Panc1 (cell line): ENCODE measurements around the gene NPR3. TPM values are rescaled to one million over a fixed set of nuclear protein-coding genes. Genes with fewer than 3 reads are reported as not detected.

Source experiments
- ATAC-seq: fragments of 200-7000 bp; cut with Tn5 transposase; 2 replicates; pipeline ENCODE4 v1.9.1; 2020; ENCODE audit warnings: mild to moderate bottlenecking, moderate library complexity
- BruUV-seq: library from RNA; stranded (reverse); fragments of 400-500 nt; replicated peaks from 2 replicates; lab custom pipeline; 2021; lab: Mats Ljungman, UMichigan
- CTCF ChIA-PET: fragments of 300-600 bp; sonication (Branson Sonifier 250); formaldehyde crosslinking; loops from one replicate; lab custom pipeline; 2022; ENCODE audit warnings: antibody characterized with exemption; lab: Charles Lee
- POLR2A ChIA-PET: fragments of 300-600 bp; sonication (Branson Sonifier 250); formaldehyde crosslinking; loops from one replicate; lab custom pipeline; 2022; ENCODE audit warnings: antibody characterized with exemption; lab: Charles Lee
- DNase-seq: peaks from one replicate; pipeline ENCODE4 v3.0.0-alpha.2; 2010; ENCODE audit warnings: low read depth, low spot score
- H3K27ac ChIP-seq: 2 replicates; pipeline ENCODE4 v1.5.1; 2011; ENCODE audit warnings: mild to moderate bottlenecking, low read length, inconsistent platforms
- H3K27me3 ChIP-seq: fragments of 200-500 bp; sonication (Bioruptor generic); 2 replicates; pipeline ENCODE4 v1.6.0; 2014; ENCODE audit warnings: low read length, inconsistent platforms; ENCODE audit not compliant: control insufficient read depth, insufficient read depth
- H3K36me3 ChIP-seq: fragments of 200-500 bp; sonication (Bioruptor generic); 2 replicates; pipeline ENCODE4 v1.5.1; 2014; ENCODE audit warnings: inconsistent platforms, mild to moderate bottlenecking, low read length, moderate library complexity; ENCODE audit not compliant: control insufficient read depth, insufficient read depth
- H3K4me1 ChIP-seq: 2 replicates; pipeline ENCODE4 v1.5.1; 2011; ENCODE audit warnings: inconsistent platforms, mild to moderate bottlenecking, low read length, moderate library complexity; ENCODE audit not compliant: control insufficient read depth, insufficient read depth
- H3K4me3 ChIP-seq, 2 experiments: 2 replicates each; pipeline ENCODE4 v1.5.1; 2011 to 2012; ENCODE audit warnings: low read depth in 2 of 2, low read length in 2 of 2, mild to moderate bottlenecking in 2 of 2, inconsistent platforms in 1 of 2, moderate library complexity in 1 of 2
- H3K9me3 ChIP-seq: fragments of 200-500 bp; sonication (Bioruptor generic); 2 replicates; pipeline ENCODE4 v1.5.1; 2014; ENCODE audit warnings: low read depth, mild to moderate bottlenecking, inconsistent platforms, low read length, moderate library complexity; ENCODE audit not compliant: control insufficient read depth, insufficient read depth
- CTCF ChIP-seq: fragments of 450-650 bp; IDR thresholded peaks from 2 replicates; pipeline ENCODE4 v1.5.1; 2017; ENCODE audit warnings: mild to moderate bottlenecking
- POLR2AphosphoS5 ChIP-seq: IDR thresholded peaks from 2 replicates; pipeline ENCODE4 v1.6.1; 2012; ENCODE audit warnings: mild to moderate bottlenecking, low read depth, low read length, moderate library complexity
- REST ChIP-seq, 2 experiments: IDR thresholded peaks; 2 replicates each; pipeline ENCODE4 v1.6.1; 2011 to 2012; ENCODE audit warnings: low read depth in 2 of 2, control low read depth in 1 of 2, low read length in 1 of 2, mild to moderate bottlenecking in 1 of 2, moderate library complexity in 1 of 2; ENCODE audit not compliant: insufficient read depth in 1 of 2
- SIN3A ChIP-seq: IDR thresholded peaks from 2 replicates; pipeline ENCODE4 v1.6.1; 2012; ENCODE audit warnings: low read depth, mild to moderate bottlenecking, low read length, moderate library complexity, borderline replicate concordance; ENCODE audit not compliant: insufficient read depth
- TCF7L2 ChIP-seq: IDR thresholded peaks from 2 replicates; pipeline ENCODE4 v1.6.1; 2011; ENCODE audit warnings: mild to moderate bottlenecking, low read depth, low read length, inconsistent platforms
- in situ Hi-C: cut with HindIII; loops from 2 replicates; pipeline ENCODE4 v1.10.0; 2016; ENCODE audit warnings: low sequenced_read_pairs, low pct_unique_long_range_greater_than_20kb
- intact Hi-C: fragments of 100-400 bp; cut with micrococcal nuclease; formaldehyde crosslinking; loops from one replicate; pipeline ENCODE4 v1.10.0; 2022; ENCODE audit not compliant: unreplicated experiment
- total RNA-seq: library from RNA; stranded (reverse); gene quantifications from one replicate; pipeline ENCODE4 v1.2.1, GENCODE V29; 2021; ENCODE audit not compliant: unreplicated experiment

The NPR3 gene
- total RNA-seq, 1 experiment from 2014 or later: 0.10 TPM

GRCh38 chr5:32721626-32722025 lies 10.5 kb downstream of the NPR3 start:
- ChIA-PET POLR2A (no interaction called here), CTCF (no interaction called here)
- TF ChIP-seq CTCF (no peak), SIN3A (no peak), REST (IDR thresholded peaks at IDR 0.05; ENCODE audit: insufficient read depth in 1 of 2, low read depth in 2 of 2, low read length in 1 of 2) (no peak), TCF7L2 (no peak), POLR2AphosphoS5 (no peak)
- no peaks in the 10 kb centered on the region for H3K4me1 ChIP-seq
- in situ Hi-C loops (no loop called here), intact Hi-C loops (no loop called here)
- BruUV-seq: no TSS peak
- H3K4me3 ChIP-seq: no peak overlapping the region
- no peaks in the 10 kb centered on the region for H3K36me3 ChIP-seq
- DNase-seq: no peak
- H3K27me3 ChIP-seq: peaks cover 3% of the 10 kb centered on the region; the same call in 1 of the 2 replicates
- no peak for ATAC-seq
- H3K27ac ChIP-seq: no peak overlapping the region
- H3K9me3 ChIP-seq: no peaks in the 10 kb centered on the region

GRCh38 chr5:32722957-32723356 lies 11.8 kb downstream of the NPR3 start:
- no TSS peak for BruUV-seq
- ChIA-PET CTCF (no interaction called here), POLR2A (no interaction called here)
- Histone ChIP-seq H3K4me3 (no peak overlapping the region), H3K9me3 (no peaks in the 10 kb centered on the region), H3K4me1 (no peaks in the 10 kb centered on the region), H3K27me3 (peaks cover 3% of the 10 kb centered on the region; the same call in 1 of the 2 replicates), H3K27ac (no peak overlapping the region), H3K36me3 (no peaks in the 10 kb centered on the region)
- DNase-seq: no peak
- ATAC-seq: no peak
- intact Hi-C loops (no loop called here), in situ Hi-C loops (no loop called here)
- TF ChIP-seq CTCF (no peak), TCF7L2 (no peak), REST (IDR thresholded peaks at IDR 0.05; ENCODE audit: insufficient read depth in 1 of 2, low read depth in 2 of 2, low read length in 1 of 2) (no peak), POLR2AphosphoS5 (no peak), SIN3A (no peak)
